Hepatocyte (in vitro differentiated cells): ENCODE results near the gene FAM32A. TPM values are rescaled to one million over a fixed set of nuclear protein-coding genes. Genes with fewer than 3 reads are reported as not detected.
A peak's percentile ranks its signal among the peaks of the same experiment; 100 is the strongest.

Experiments
- DNase-seq: peaks from one replicate; pipeline ENCODE4 v3.0.0-alpha.2; 2016; ENCODE audit warnings: low spot score
- H2AFZ ChIP-seq: fragments of 200-600 bp; sonication (generic); 2 replicates; pipeline ENCODE4 v1.6.0; 2016; ENCODE audit warnings: antibody characterized with exemption, mild to moderate bottlenecking
- H3K27ac ChIP-seq: fragments of 200-600 bp; sonication (generic); 2 replicates; pipeline ENCODE4 v1.5.1; 2016; ENCODE audit warnings: mild to moderate bottlenecking
- H3K27me3 ChIP-seq: fragments of 200-600 bp; sonication (generic); 2 replicates; pipeline ENCODE4 v1.6.1; 2016
- H3K36me3 ChIP-seq: fragments of 200-600 bp; sonication (generic); replicated peaks from 2 replicates; pipeline ENCODE4 v1.5.1; 2016; ENCODE audit warnings: low read depth; ENCODE audit not compliant: insufficient read depth
- H3K4me1 ChIP-seq: fragments of 200-600 bp; sonication (generic); 2 replicates; pipeline ENCODE4 v1.5.1; 2016; ENCODE audit warnings: mild to moderate bottlenecking, moderate library complexity; ENCODE audit not compliant: insufficient read depth
- H3K4me2 ChIP-seq: fragments of 200-600 bp; sonication (generic); 2 replicates; pipeline ENCODE4 v1.6.0; 2016
- H3K4me3 ChIP-seq: fragments of 200-600 bp; sonication (generic); 2 replicates; pipeline ENCODE4 v1.5.1; 2016; ENCODE audit warnings: mild to moderate bottlenecking
- H3K79me2 ChIP-seq: fragments of 200-600 bp; sonication (generic); 2 replicates; pipeline ENCODE4 v1.6.0; 2017; ENCODE audit warnings: mild to moderate bottlenecking
- H3K9me2 ChIP-seq: fragments of 200-600 bp; sonication (generic); replicated peaks from 2 replicates; pipeline ENCODE4 v1.6.0; 2017; ENCODE audit warnings: mild to moderate bottlenecking; ENCODE audit not compliant: insufficient read depth
- H3K9me3 ChIP-seq: fragments of 200-600 bp; sonication (generic); 2 replicates; pipeline ENCODE4 v1.5.1; 2016; ENCODE audit warnings: low read depth, mild to moderate bottlenecking
- H4K20me1 ChIP-seq: fragments of 200-600 bp; sonication (generic); 2 replicates; pipeline ENCODE4 v1.6.0; 2016; ENCODE audit warnings: mild to moderate bottlenecking; ENCODE audit not compliant: insufficient read depth, poor library complexity, severe bottlenecking
- EZH2 ChIP-seq: fragments of 200-600 bp; sonication (generic); IDR thresholded peaks from 2 replicates; pipeline ENCODE4 v1.6.1; 2016; ENCODE audit warnings: antibody characterized with exemption, mild to moderate bottlenecking, borderline replicate concordance
- EZH2phosphoT487 ChIP-seq: fragments of 200-600 bp; sonication (generic); IDR thresholded peaks from one replicate; pipeline ENCODE4 v1.6.1; 2018; ENCODE audit warnings: antibody characterized with exemption, mild to moderate bottlenecking, low read depth, moderate library complexity; ENCODE audit not compliant: unreplicated experiment, severe bottlenecking
- WGBS: methylation state at CpG from one replicate; pipeline ENCODE4 v1.1.6; 2016; ENCODE audit warnings: low lambda C conversion rate; ENCODE audit errors: missing lambda C conversion rate; 5-methylcytosine and 5-hydroxymethylcytosine counted together
- polyA plus RNA-seq: library from polyadenylated mRNA; unstranded; fragments of >200 nt; fragmentation: Nextera tagmentation; extraction: Ambion mirVana; gene quantifications from 2 replicates; pipeline ENCODE4 v1.2.1, GENCODE V29; 2016
- total RNA-seq: library from RNA; depleted of rRNA; stranded (reverse); fragments of >200 nt; gene quantifications from 2 replicates; pipeline ENCODE4 v1.2.3, GENCODE V29; 2014
- TF ChIP-seq, protein P1 (sequence below): fragments of 200-600 bp; sonication (generic); IDR thresholded peaks from 2 replicates; pipeline ENCODE4 v1.5.1; 2016; ENCODE audit warnings: antibody characterized with exemption, mild to moderate bottlenecking; ENCODE audit not compliant: poor library complexity

The FAM32A gene
- total and polyA plus RNA-seq, 2 experiments from 2014 or later = 132 to 154 TPM

DNA sequence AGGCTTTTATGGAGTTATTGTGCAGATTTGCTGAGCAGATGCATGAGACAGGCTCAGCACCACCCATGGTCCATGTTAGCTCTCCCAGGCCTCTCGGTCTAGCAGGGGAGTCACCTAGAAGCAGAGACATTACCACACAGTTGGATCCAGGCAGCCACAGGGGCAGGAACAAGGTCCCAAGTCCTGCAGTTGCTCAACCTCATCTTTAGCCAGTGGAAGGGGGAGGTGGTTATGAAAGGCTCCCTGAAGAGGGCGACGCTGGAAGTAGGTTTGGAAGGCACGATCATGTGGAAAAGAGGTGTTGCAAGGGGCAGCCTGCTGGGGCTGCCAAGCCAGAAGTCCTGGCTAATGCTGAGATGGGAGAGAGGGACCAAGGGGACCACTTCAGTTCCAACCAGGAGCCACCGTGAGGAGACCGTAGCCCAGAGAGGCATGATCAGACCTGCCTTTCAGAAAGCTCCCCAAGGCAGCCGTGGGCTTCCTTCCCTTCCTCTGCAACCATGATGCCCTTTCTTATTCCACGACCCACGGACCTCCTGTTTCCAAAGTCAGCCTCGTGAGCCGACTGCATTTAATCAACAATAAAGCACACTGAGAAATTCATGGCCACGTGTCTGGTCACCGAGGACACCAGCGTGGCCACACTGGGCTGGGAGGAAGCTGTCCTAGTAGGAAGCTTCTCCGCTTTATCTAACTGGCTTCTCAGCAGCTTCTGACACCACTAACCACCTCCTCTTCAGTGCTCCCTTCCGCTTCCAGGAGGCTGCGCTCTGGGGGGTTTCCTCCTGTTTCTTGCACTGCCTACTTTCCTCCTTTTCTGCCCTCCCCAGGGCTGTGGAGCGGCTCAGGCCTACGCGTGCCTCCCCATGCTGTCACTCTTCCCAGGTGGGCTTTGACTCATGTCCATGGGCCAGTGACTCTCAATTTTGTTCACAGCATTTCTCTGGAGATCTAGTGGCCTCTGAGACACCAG is 15.1 kb downstream of the FAM32A start:
- Histone ChIP-seq H3K4me1 (peaks cover 20% of the 10 kb centered on the region), H3K36me3 (no peaks in the 10 kb centered on the region), H3K79me2 (peaks cover 49% of the 10 kb centered on the region), H3K4me2 (peak overlapping the region; percentile 93), H3K27me3 (no peaks in the 10 kb centered on the region), H3K27ac (peak overlapping the region; percentile 72), H3K9me2 (no peaks in the 10 kb centered on the region), H3K4me3 (no peak overlapping the region), H3K9me3 (no peaks in the 10 kb centered on the region), H4K20me1 (no peaks in the 10 kb centered on the region), H2AFZ (no peak overlapping the region)
- DNase-seq = peak; percentile 75
- WGBS = 88% methylated on average over 20 of the region's 20 CpGs
- TF ChIP-seq, protein P1, sequence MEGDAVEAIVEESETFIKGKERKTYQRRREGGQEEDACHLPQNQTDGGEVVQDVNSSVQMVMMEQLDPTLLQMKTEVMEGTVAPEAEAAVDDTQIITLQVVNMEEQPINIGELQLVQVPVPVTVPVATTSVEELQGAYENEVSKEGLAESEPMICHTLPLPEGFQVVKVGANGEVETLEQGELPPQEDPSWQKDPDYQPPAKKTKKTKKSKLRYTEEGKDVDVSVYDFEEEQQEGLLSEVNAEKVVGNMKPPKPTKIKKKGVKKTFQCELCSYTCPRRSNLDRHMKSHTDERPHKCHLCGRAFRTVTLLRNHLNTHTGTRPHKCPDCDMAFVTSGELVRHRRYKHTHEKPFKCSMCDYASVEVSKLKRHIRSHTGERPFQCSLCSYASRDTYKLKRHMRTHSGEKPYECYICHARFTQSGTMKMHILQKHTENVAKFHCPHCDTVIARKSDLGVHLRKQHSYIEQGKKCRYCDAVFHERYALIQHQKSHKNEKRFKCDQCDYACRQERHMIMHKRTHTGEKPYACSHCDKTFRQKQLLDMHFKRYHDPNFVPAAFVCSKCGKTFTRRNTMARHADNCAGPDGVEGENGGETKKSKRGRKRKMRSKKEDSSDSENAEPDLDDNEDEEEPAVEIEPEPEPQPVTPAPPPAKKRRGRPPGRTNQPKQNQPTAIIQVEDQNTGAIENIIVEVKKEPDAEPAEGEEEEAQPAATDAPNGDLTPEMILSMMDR = peak; percentile 4
- TF ChIP-seq EZH2 (no peak), EZH2phosphoT487 (no peak)

DNA sequence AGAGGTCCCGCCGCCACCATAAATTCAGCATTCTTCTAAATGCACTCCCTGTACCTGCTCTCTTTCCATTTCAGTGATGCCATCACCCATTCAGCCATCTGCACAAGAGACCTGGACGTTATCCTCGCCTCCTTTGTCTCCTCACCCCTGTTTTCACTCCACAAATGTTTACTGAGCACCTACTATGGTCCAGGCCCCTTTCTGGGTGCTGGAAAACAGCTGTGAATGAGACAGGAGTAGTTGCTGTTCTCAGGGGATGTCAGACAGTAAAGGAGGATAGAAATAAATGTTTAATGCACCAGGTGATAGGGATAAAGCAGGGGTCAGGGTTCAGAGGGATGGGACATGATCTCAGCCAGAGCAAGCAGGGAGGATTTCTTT is 15.8 kb downstream of the FAM32A start:
- no peaks in the 10 kb centered on the region for H3K36me3 ChIP-seq
- H4K20me1 ChIP-seq = no peaks in the 10 kb centered on the region
- TF ChIP-seq EZH2phosphoT487 = no peak
- TF ChIP-seq EZH2 = no peak
- TF ChIP-seq, protein P1 = no peak

DNA sequence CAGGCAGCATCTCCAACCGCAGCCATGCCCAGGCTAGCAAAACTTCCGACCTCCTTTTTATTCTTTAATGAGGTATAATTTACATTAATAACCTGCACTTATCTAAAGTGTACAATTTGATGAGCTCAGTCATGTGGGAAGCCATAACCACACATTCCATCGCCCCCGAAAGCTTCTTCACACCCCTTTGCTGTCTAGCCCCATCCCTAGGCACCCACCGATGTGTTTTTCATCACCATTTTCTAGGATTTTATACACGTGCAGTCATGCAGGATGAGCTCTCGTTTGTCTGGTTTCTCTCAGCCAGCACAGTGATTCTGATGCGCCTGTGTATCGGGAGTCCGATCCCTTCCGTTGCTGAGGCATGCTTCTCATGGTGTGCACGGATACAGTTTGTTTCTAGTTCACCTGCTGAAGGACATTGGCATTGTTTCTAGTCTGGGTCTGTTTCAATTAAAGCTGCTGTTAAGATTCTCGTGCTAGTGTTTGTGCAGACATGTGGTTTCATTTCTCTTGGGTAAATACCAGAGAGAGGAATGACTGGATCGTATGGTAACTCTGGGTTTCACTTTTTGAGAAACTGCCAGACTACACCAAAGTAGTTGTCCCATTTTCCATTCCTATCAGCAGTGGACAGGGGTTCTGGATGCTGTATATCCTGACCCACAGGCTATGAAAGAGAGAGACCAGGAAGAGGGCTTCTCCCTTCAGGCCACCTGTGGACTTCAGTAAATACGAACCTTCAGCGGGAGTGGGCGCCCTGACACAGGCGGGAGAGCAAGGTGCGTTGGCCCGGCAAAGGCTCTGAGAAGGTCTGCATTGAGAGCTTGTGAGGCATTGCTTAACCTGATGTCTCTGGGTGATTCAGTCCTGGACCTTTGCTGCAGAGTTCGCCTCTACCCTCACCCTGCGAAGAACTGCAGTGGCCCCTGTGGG is 17.4 kb downstream of the FAM32A start:
- no peak overlapping the region for H3K4me2 ChIP-seq
- TF ChIP-seq EZH2phosphoT487 = no peak
- TF ChIP-seq, protein P1 = no peak
- TF ChIP-seq EZH2 = no peak
- H2AFZ ChIP-seq = no peak overlapping the region
- peaks cover 3% of the 10 kb centered on the region for H3K4me1 ChIP-seq
- H3K79me2 ChIP-seq = peaks cover 49% of the 10 kb centered on the region
- DNase-seq = no peak
- H3K4me3 ChIP-seq = no peak overlapping the region
- no peaks in the 10 kb centered on the region for H3K27me3 ChIP-seq
- H3K9me2 ChIP-seq = no peaks in the 10 kb centered on the region
- H3K36me3 ChIP-seq = no peaks in the 10 kb centered on the region
- H3K27ac ChIP-seq = no peak overlapping the region
- no peaks in the 10 kb centered on the region for H4K20me1 ChIP-seq
- WGBS = 92% methylated on average over 22 of the region's 22 CpGs
- no peaks in the 10 kb centered on the region for H3K9me3 ChIP-seq

More for the DNA sequence above, 15.8 kb downstream of the FAM32A start:
- Histone ChIP-seq H3K79me2 (peaks cover 49% of the 10 kb centered on the region), H3K9me3 (no peaks in the 10 kb centered on the region), H3K9me2 (no peaks in the 10 kb centered on the region), H3K27me3 (no peaks in the 10 kb centered on the region), H3K4me3 (no peak overlapping the region), H3K4me1 (peaks cover 17% of the 10 kb centered on the region), H2AFZ (no peak overlapping the region), H3K4me2 (no peak overlapping the region), H3K27ac (no peak overlapping the region)
- 97% methylated on average over 4 of the region's 4 CpGs for WGBS
- DNase-seq = no peak
